Ishikawa (cell line): ENCODE measurements around the gene DMRTA1.

Experiments
- CREB1 ChIP-seq: IDR thresholded peaks from 2 replicates; pipeline ENCODE4 v1.6.1; 2012; ENCODE audit warnings: low read depth
- EP300 ChIP-seq: IDR thresholded peaks from 2 replicates; pipeline ENCODE4 v1.6.1; 2012; ENCODE audit warnings: borderline replicate concordance
- TAF1 ChIP-seq: IDR thresholded peaks from 2 replicates; pipeline ENCODE4 v1.6.1; 2012; ENCODE audit warnings: low read depth, mild to moderate bottlenecking
- TCF12 ChIP-seq: IDR thresholded peaks from 2 replicates; pipeline ENCODE4 v1.6.1; 2012; ENCODE audit warnings: low read depth
- YY1 ChIP-seq: IDR thresholded peaks from 2 replicates; pipeline ENCODE4 v1.6.1; 2012; ENCODE audit warnings: low read depth
- ZBTB7A ChIP-seq: IDR thresholded peaks from 2 replicates; pipeline ENCODE4 v1.6.1; 2012; ENCODE audit warnings: low read depth

DNA sequence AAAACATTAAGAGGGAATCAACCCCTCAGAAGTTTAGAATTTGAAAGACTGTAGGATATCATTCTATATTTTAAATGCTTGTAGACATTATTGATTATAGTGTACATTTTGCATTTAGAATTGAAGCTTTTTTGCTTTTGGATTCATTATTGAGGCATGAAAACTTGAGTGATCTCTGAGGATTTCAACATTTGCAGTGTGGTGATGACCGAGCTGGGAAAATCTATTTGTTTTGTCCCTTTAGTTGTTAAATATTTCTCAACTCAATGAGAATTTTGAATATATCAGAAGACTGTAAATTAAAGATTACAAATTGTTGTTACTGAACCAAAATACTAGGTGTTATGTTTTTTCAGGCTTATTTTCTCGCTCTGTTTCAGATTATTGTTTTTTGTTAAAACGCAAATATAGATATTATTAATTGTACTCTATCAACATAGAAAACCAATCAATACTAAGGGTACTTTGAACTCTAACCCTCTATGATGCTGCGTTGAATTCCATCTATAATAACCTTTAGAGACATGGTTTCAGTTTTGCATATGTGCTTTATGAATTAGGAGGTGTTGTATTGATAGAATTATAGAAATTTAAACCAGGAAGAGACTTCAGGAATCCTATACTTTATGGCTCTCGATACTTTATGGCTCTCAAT, 19.3 kb upstream of the DMRTA1 start:
- TF ChIP-seq TAF1 (no peak), EP300 (no peak), YY1 (no peak), CREB1 (no peak), TCF12 (no peak), ZBTB7A (no peak)
